H1 (cell line): Measurements from ENCODE around the gene GRM4. TPM values are rescaled to one million over a fixed set of nuclear protein-coding genes. Genes with fewer than 3 reads are reported as not detected.

Source experiments
- SP4 ChIP-seq: IDR thresholded peaks from 2 replicates; pipeline ENCODE4 v1.6.1; 2012; ENCODE audit warnings: low read length, inconsistent platforms
- polyA plus RNA-seq, 7 experiments: library from polyadenylated mRNA; depleted of rRNA in 3 of 7; stranded (reverse) in 5 of 7; unstranded in 2 of 7; fragments of >200 nt in 5 of 7; fragments of 200-250 nt in 2 of 7; gene quantifications; 1 replicate in 5 of 7; 2 replicates in 1 of 7; 4 replicates in 1 of 7; pipeline versions ENCODE4 v1.2.1 to v1.2.3, GENCODE V29; 2011 to 2013; ENCODE audit warnings: missing spikeins in 2 of 7, mixed read lengths in 2 of 7
- total RNA-seq: library from RNA; stranded (reverse); fragmentation: NEBNext Ultra II Directional; extraction: Animal tissue kit (Norgen Biotek cat#: 25700); gene quantifications from 2 replicates; pipeline ENCODE4 v1.2.1, GENCODE V29; 2021

The GRM4 gene
- total and polyA plus RNA-seq, 2 of the 8 experiments (the other 6 are each of a cell fraction or from before 2014, with no cell fraction given) = 19.6 to 21.5 TPM

DNA sequence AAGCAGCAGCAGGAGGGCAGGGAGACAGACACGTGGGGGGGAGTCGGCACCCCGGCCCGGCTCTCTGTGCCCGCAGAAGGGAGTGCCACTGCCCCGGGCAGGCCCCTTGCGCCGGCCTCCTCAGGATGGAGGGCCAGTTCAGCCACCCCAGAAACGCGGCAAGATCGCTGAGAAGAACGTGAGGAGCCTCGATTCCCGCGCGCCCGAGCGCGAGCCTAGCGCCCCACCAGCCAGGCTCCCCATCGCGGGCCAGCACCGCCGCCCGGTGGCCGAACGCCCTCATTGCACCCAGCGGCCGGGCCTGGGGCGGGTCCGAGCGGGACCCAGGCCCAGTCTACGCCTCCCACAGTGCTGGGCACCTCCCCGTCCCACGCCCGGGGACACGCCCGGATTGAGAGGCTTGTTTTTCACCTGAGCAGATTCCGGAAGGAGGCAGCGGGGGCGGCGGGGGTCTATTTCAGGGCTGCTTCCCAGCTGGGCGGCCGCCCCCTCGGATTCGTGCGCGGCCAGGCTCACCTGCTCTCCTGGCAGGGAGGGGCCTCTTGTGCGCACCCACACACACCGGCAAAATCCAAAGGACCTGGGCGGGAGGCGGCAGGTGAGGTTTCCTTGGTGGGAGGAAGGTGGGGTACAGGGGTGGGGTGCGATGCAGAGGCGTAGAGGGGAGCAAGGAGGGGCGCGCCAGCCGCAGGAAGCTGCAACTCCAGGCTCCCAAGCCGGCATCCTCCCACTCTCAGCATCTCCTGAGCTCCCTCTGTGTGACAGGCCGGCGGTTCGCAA lies 9.0 kb upstream of the GRM4 start (continued):
- no peak for TF ChIP-seq SP4
